HCT116 (cell line): Measurements from ENCODE around the gene C1QTNF4. TPM values are rescaled to one million over a fixed set of nuclear protein-coding genes. Genes with fewer than 3 reads are reported as not detected.
"Not testable (repeated sequence)": the region's sequence is repeated elsewhere in the genome, so short reads cannot be mapped to it uniquely, and the experiment has no call there.

Experiments
- ATAC-seq: fragments of 200-7000 bp; cut with Tn5 transposase; 2 replicates; pipeline ENCODE4 v1.9.1; 2020; ENCODE audit warnings: mild to moderate bottlenecking, moderate library complexity
- BruUV-seq: library from RNA; stranded (reverse); fragments of 400-500 nt; replicated peaks from 2 replicates; lab custom pipeline; 2021; lab: Mats Ljungman, UMichigan
- CTCF ChIA-PET: fragments of 300-600 bp; sonication (Branson Sonifier 250); formaldehyde crosslinking; loops from one replicate; lab custom pipeline; 2021; ENCODE audit warnings: antibody characterized with exemption; lab: Charles Lee
- POLR2A ChIA-PET: fragments of 300-600, 350-600 bp; sonication (Branson Sonifier 250); formaldehyde crosslinking; loops from one replicate; lab custom pipeline; 2021; ENCODE audit warnings: antibody characterized with exemption; lab: Charles Lee
- RAD21 ChIA-PET, 2 experiments: fragments of 300-600 bp; sonication (Branson Sonifier 250); formaldehyde crosslinking; loops; one replicate each; lab custom pipeline; 2023; ENCODE audit warnings: low total read pairs in 2 of 2; ENCODE audit not compliant: uncharacterized antibody in 2 of 2, unreplicated experiment in 2 of 2, low non-redundant PET in 1 of 2; lab: Charles Lee
- DNase-seq: peaks from one replicate; pipeline ENCODE4 v3.0.0-alpha.2; 2010; ENCODE audit warnings: low read depth, low spot score
- H2AFZ ChIP-seq: fragments of 200-600 bp; shearing (Covaris generic), sonication (generic); 2 replicates; pipeline ENCODE4 v1.6.1; 2017; ENCODE audit warnings: low read depth, mixed run types, mixed read lengths, antibody characterized with exemption, low read length; ENCODE audit not compliant: poor library complexity, severe bottlenecking
- H3K27ac ChIP-seq: 2 replicates; pipeline ENCODE4 v1.5.1; 2012; ENCODE audit warnings: low read depth, low read length
- H3K27me3 ChIP-seq: fragments of 200-600 bp; sonication (generic); 2 replicates; pipeline ENCODE4 v1.6.1; 2016; ENCODE audit warnings: mixed run types, low read length, mixed read lengths; ENCODE audit not compliant: insufficient read depth
- H3K36me3 ChIP-seq, 2 experiments: fragments of 200-500 bp in 1 of 2; fragments of 200-600 bp in 1 of 2; sonication (Bioruptor generic) in 1 of 2; sonication (generic) in 1 of 2; 2 replicates each; pipeline versions ENCODE4 v1.5.1 to v1.6.1; 2014 to 2016; ENCODE audit warnings: low read length in 2 of 2, inconsistent platforms in 1 of 2, mixed read lengths in 1 of 2, mixed run types in 1 of 2; ENCODE audit not compliant: insufficient read depth in 2 of 2, control insufficient read depth in 1 of 2
- H3K4me1 ChIP-seq, 2 experiments: fragments of 200-600 bp in 1 of 2; sonication (generic) in 1 of 2; 2 replicates each; pipeline versions ENCODE4 v1.5.1 to v1.6.1; 2012 to 2017; ENCODE audit warnings: low read length in 2 of 2, inconsistent platforms in 1 of 2, mild to moderate bottlenecking in 1 of 2, mixed read lengths in 1 of 2, mixed run types in 1 of 2, moderate library complexity in 1 of 2; ENCODE audit not compliant: insufficient read depth in 2 of 2, control insufficient read depth in 1 of 2
- H3K4me2 ChIP-seq: fragments of 200-600 bp; sonication (generic); 2 replicates; pipeline ENCODE4 v1.6.1; 2017; ENCODE audit warnings: mixed run types, low read length, mixed read lengths
- H3K4me3 ChIP-seq, 2 experiments: fragments of 200-600 bp in 1 of 2; sonication (generic) in 1 of 2; replicated peaks in 1 of 2; 2 replicates each; pipeline ENCODE4 v1.5.1; 2011 to 2016; ENCODE audit warnings: low read length in 2 of 2, control low read depth in 1 of 2, low read depth in 1 of 2, mild to moderate bottlenecking in 1 of 2, mixed read lengths in 1 of 2, mixed run types in 1 of 2
- H3K79me2 ChIP-seq: fragments of 200-600 bp; sonication (generic); 2 replicates; pipeline ENCODE4 v1.6.1; 2017; ENCODE audit warnings: mild to moderate bottlenecking, mixed run types, low read length, moderate library complexity, mixed read lengths; ENCODE audit not compliant: insufficient read depth
- H3K9ac ChIP-seq: fragments of 200-600 bp; sonication (generic); 2 replicates; pipeline ENCODE4 v1.6.1; 2016; ENCODE audit warnings: low read length, mixed read lengths
- H3K9me2 ChIP-seq: fragments of 200-600 bp; sonication (generic), shearing (Covaris generic); 2 replicates; pipeline ENCODE4 v1.6.1; 2017; ENCODE audit warnings: mixed run types, mild to moderate bottlenecking, moderate library complexity; ENCODE audit not compliant: insufficient read depth
- H3K9me3 ChIP-seq, 2 experiments: fragments of 200-500 bp in 1 of 2; fragments of 200-600 bp in 1 of 2; sonication (Bioruptor generic) in 1 of 2; sonication (generic) in 1 of 2; 2 replicates each; pipeline ENCODE4 v1.6.1; 2014 to 2017; ENCODE audit warnings: low read length in 2 of 2, mixed read lengths in 2 of 2, inconsistent platforms in 1 of 2, low read depth in 1 of 2, mild to moderate bottlenecking in 1 of 2, mixed run types in 1 of 2, moderate library complexity in 1 of 2; ENCODE audit not compliant: control insufficient read depth in 1 of 2, insufficient read depth in 1 of 2
- H4K20me1 ChIP-seq: fragments of 200-600 bp; sonication (generic), shearing (Covaris generic); 2 replicates; pipeline ENCODE4 v1.6.1; 2017; ENCODE audit warnings: mixed run types, mild to moderate bottlenecking, moderate library complexity; ENCODE audit not compliant: insufficient read depth
- ELF1 ChIP-seq: IDR thresholded peaks from 2 replicates; pipeline ENCODE4 v1.6.1; 2012; ENCODE audit warnings: low read depth, borderline replicate concordance
- EZH2 ChIP-seq: fragments of 200-600 bp; sonication (generic); IDR thresholded peaks from 2 replicates; pipeline ENCODE4 v1.6.1; 2017; ENCODE audit warnings: antibody characterized with exemption, mixed run types
- POLR2AphosphoS5 ChIP-seq: IDR thresholded peaks from 2 replicates; pipeline ENCODE4 v1.6.1; 2011; ENCODE audit warnings: mild to moderate bottlenecking, low read depth, low read length, moderate library complexity
- SP1 ChIP-seq: IDR thresholded peaks from 2 replicates; pipeline ENCODE4 v1.6.1; 2012; ENCODE audit warnings: low read depth
- YY1 ChIP-seq: IDR thresholded peaks from 2 replicates; pipeline ENCODE4 v1.6.1; 2011; ENCODE audit warnings: low read length, low read depth, moderate library complexity, mild to moderate bottlenecking; ENCODE audit not compliant: insufficient replicate concordance; ENCODE audit errors: extremely low read depth
- intact Hi-C: fragments of 100-400 bp; cut with micrococcal nuclease; formaldehyde crosslinking; loops from 2 replicates; pipeline ENCODE4 v1.10.0; 2022
- total RNA-seq: library from RNA; stranded (reverse); gene quantifications from one replicate; pipeline ENCODE4 v1.2.1, GENCODE V29; 2021; ENCODE audit not compliant: unreplicated experiment

The C1QTNF4 gene
- total RNA-seq, 1 experiment from 2014 or later: 0.34 TPM

DNA sequence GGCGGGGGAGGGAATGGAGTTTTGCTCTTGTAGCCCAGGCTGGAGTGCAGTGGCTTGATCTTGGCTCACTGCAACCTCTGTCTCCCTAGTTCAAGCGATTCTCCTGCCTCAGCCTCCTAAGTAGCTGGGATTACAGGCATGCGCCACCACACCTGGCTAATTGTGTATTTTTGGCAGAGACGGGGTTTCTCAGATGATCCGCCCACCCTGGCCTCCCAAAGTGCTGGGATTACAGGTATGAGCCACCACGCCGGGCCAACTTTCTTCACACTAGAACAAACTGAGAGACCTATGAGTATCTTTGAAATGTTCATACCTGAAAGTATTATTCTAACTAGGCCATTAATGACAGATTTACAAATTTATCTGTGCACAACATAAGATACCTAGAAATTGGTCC, 47.9 kb downstream of the C1QTNF4 start:
- ATAC-seq, RAD21 ChIA-PET, H3K9me2 ChIP-seq, H3K9ac ChIP-seq, H3K4me3 ChIP-seq, H3K9me3 ChIP-seq, BruUV-seq, CTCF ChIA-PET, H2AFZ ChIP-seq, H3K27ac ChIP-seq, H3K4me2 ChIP-seq, H3K27me3 ChIP-seq, H3K36me3 ChIP-seq, DNase-seq, intact Hi-C loops: not testable (repeated sequence)
- H3K79me2 ChIP-seq: peaks cover 99% of the 10 kb centered on the region
- H3K4me1 ChIP-seq: peaks cover 10 to 39% of the 10 kb centered on the region in 2 experiments
- POLR2A ChIA-PET: interaction anchor here (0.6 kb wide), 1 partner anchor 10 kb away, joined by 3 read pairs; no protein-coding TSS in a partner anchor
- peaks cover 17% of the 10 kb centered on the region; the same call in 1 of the 2 replicates for H4K20me1 ChIP-seq

DNA sequence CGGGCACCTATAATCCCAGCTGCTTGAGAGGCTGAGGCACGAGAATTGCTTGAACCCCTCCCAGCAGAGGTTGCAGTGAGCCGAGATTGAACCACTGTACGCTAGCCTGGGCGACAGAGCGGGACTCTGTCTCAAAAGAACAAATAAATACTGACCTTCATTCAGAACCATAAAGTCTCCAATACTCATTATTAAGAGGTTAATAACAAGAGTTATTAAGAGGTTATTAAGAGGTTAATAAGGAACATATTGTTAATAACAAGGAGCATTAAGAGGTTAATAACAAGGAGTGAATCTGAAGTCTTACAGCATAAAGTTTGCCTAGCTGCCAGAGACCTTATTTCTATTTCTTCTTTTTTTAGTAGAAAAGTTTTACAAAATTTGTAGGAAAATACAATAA, 48.9 kb downstream of the C1QTNF4 start:
- Histone ChIP-seq H3K79me2 (peaks cover 99% of the 10 kb centered on the region), H3K4me1 (peaks cover 5 to 43% of the 10 kb centered on the region in 2 experiments; a peak in 3 of 4 replicates), H3K9me2 (no peaks in the 10 kb centered on the region), H3K4me3 (no peak overlapping the region), H3K27ac (no peak overlapping the region), H4K20me1 (peaks cover 23% of the 10 kb centered on the region; the same call in 1 of the 2 replicates), H3K9me3 (no peaks in the 10 kb centered on the region), H3K9ac (no peak overlapping the region), H3K27me3 (no peaks in the 10 kb centered on the region), H3K36me3 (0 out of 4 replicates have a peak, but pooled peaks cover 0 to 1% of the 10 kb centered on the region in 2 experiments), H2AFZ (no peak overlapping the region), H3K4me2 (no peak overlapping the region)
- ChIA-PET RAD21 (no interaction called here), CTCF (no interaction called here), POLR2A (no interaction called here)
- ATAC-seq (no peak), DNase-seq (no peak)
- no TSS peak for BruUV-seq
- no peak for TF ChIP-seq YY1
- no peak for TF ChIP-seq POLR2AphosphoS5
- TF ChIP-seq SP1: no peak
- no peak for TF ChIP-seq EZH2
- TF ChIP-seq ELF1: no peak
- intact Hi-C loops: no loop called here
